ENCODE results near the gene TNFSF9. TPM values are rescaled to one million over a fixed set of nuclear protein-coding genes. Genes with fewer than 3 reads are reported as not detected.
A peak's percentile ranks its signal among the peaks of the same experiment; 100 is the strongest.

Gene TNFSF9
- total RNA-seq, 2 experiments from 2014 or later, result 20.9 to 22.3 TPM

DNA sequence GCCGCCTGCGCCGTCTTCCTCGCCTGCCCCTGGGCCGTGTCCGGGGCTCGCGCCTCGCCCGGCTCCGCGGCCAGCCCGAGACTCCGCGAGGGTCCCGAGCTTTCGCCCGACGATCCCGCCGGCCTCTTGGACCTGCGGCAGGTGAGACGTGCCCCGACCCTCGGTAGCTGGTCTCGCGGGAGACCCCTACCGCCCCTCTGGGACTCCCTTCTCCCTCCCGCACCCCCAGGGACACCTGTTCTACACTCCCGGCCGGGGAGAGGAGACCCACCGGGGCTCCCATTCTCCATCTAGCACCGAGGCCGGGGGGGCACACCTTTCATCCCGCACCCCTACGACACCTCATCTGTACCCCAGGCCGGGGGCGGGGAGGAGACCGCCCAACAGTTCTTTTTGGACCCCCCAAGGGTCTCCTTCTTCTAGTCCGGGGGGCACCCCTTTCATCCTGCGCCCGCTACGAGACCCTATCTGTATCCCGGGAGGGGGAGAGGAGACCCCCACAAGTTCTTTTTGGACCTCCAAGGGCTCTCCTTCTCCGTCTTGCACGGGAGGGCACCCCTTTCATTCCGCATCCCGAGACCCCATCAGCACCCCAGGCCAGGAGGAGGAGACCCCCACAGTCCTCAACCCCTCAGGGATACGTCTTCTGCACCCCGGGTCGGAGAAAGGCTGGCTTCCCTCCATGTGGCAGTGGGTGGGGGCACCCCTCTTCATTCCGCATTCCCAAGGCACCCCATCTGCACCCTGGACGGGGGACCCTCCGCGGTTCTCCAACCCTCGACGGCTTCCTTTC is 533 bp downstream of the TNFSF9 start:
- Histone ChIP-seq H3K27ac (ENCODE audit: low read depth, low read length, poor library complexity, severe bottlenecking) (peak overlapping the region; percentile 91), H3K9me3 (ENCODE audit: low read length) (no peaks in the 10 kb centered on the region), H2AFZ (ENCODE audit: low read length) (no peak overlapping the region), H3K4me3 (ENCODE audit: low read depth, low read length, poor library complexity, severe bottlenecking) (peak overlapping the region; percentile 91), H3K4me1 (ENCODE audit: insufficient read depth, low read length, poor library complexity, severe bottlenecking) (peaks cover 63% of the 10 kb centered on the region), H3K9me2 (ENCODE audit: insufficient read depth, low read length) (no peaks in the 10 kb centered on the region), H3K36me3 (ENCODE audit: insufficient read depth, low read length) (peaks cover 18% of the 10 kb centered on the region), H4K20me1 (ENCODE audit: insufficient read depth, low read length) (peaks cover 14% of the 10 kb centered on the region; the same call in 1 of the 2 replicates), H3K4me2 (ENCODE audit: low read length) (peak overlapping the region; percentile 80), H3K79me2 (ENCODE audit: insufficient read depth, low read depth, low read length) (peaks cover 32% of the 10 kb centered on the region)
- no peak for DNase-seq (ENCODE audit: low spot score)
- TF ChIP-seq CTCF (conservative IDR thresholded peaks at IDR 0.05; ENCODE audit: low read length), result no peak
- TF ChIP-seq EZH2phosphoT487 (IDR thresholded peaks at IDR 0.05; ENCODE audit: borderline replicate concordance, low read depth, low read length), result no peak
- POLR2A ChIA-PET, result interaction anchor here (0.8 to 1.3 kb wide), 5 partner anchors 14 to 71 kb away, joined by 3 to 8 read pairs (median 4); no protein-coding TSS in a partner anchor
- CTCF ChIA-PET (ENCODE audit: unreplicated experiment), result interaction anchor here (0.6 kb wide), 1 partner anchor 247 kb away, joined by 3 read pairs; no protein-coding TSS in a partner anchor
- intact Hi-C loops (cut with micrococcal nuclease; ENCODE audit: unreplicated experiment), result loop anchor here (1.0 kb wide), 1 partner anchor 59 kb away; no protein-coding TSS in a partner anchor
- no TSS peak for BruUV-seq (replicated peaks)

GRCh38 chr19:6531956-6532243 is 1.1 kb downstream of the TNFSF9 start:
- intact Hi-C loops (cut with micrococcal nuclease; ENCODE audit: unreplicated experiment), result loop anchor here (1.0 kb wide), 1 partner anchor 58 kb away; no protein-coding TSS in a partner anchor
- H3K4me1 ChIP-seq (ENCODE audit: insufficient read depth, low read length, poor library complexity, severe bottlenecking), result peaks cover 63% of the 10 kb centered on the region
- peaks cover 14% of the 10 kb centered on the region; the same call in 1 of the 2 replicates for H4K20me1 ChIP-seq (ENCODE audit: insufficient read depth, low read length)
- H3K4me3 ChIP-seq (ENCODE audit: low read depth, low read length, poor library complexity, severe bottlenecking), result peak overlapping the region; percentile 91
- peak; percentile 40 for DNase-seq (ENCODE audit: low spot score)
- H2AFZ ChIP-seq (ENCODE audit: low read length), result no peak overlapping the region
- H3K79me2 ChIP-seq (ENCODE audit: insufficient read depth, low read depth, low read length), result peaks cover 33% of the 10 kb centered on the region
- BruUV-seq (replicated peaks), result no TSS peak
- peaks cover 24% of the 10 kb centered on the region for H3K36me3 ChIP-seq (ENCODE audit: insufficient read depth, low read length)
- H3K9me3 ChIP-seq (ENCODE audit: low read length), result peaks cover under 1% of the 10 kb centered on the region; the same call in 1 of the 2 replicates
- peak overlapping the region; percentile 91 for H3K27ac ChIP-seq (ENCODE audit: low read depth, low read length, poor library complexity, severe bottlenecking)
- no peaks in the 10 kb centered on the region for H3K9me2 ChIP-seq (ENCODE audit: insufficient read depth, low read length)
- ChIA-PET POLR2A (interaction anchor here (1.1 kb wide), 1 partner anchor 15 kb away, joined by 4 read pairs; no protein-coding TSS in a partner anchor), CTCF (ENCODE audit: unreplicated experiment) (no interaction called here)
- TF ChIP-seq EZH2phosphoT487 (IDR thresholded peaks at IDR 0.05; ENCODE audit: borderline replicate concordance, low read depth, low read length), result no peak
- H3K4me2 ChIP-seq (ENCODE audit: low read length), result peak overlapping the region; percentile 80

- BruUV-seq (replicated peaks), result TSS peak; percentile 80
- H3K4me2 ChIP-seq (ENCODE audit: low read length), result peak overlapping the region; percentile 80
- peaks cover 38% of the 10 kb centered on the region for H3K79me2 ChIP-seq (ENCODE audit: insufficient read depth, low read depth, low read length)
- CTCF ChIA-PET (ENCODE audit: unreplicated experiment), result no interaction called here
- DNase-seq (ENCODE audit: low spot score), result peak; percentile 78
- peaks cover 63% of the 10 kb centered on the region for H3K4me1 ChIP-seq (ENCODE audit: insufficient read depth, low read length, poor library complexity, severe bottlenecking)
- POLR2A ChIA-PET, result interaction anchor here (0.9 to 1.2 kb wide), 3 partner anchors 15 to 70 kb away, joined by 3 to 4 read pairs (median 3); no protein-coding TSS in a partner anchor
- peaks cover 29% of the 10 kb centered on the region for H3K36me3 ChIP-seq (ENCODE audit: insufficient read depth, low read length)
- H3K27ac ChIP-seq (ENCODE audit: low read depth, low read length, poor library complexity, severe bottlenecking), result peak overlapping the region; percentile 91
- no peaks in the 10 kb centered on the region for H3K9me2 ChIP-seq (ENCODE audit: insufficient read depth, low read length)
- H3K4me3 ChIP-seq (ENCODE audit: low read depth, low read length, poor library complexity, severe bottlenecking), result peak overlapping the region; percentile 91
- H4K20me1 ChIP-seq (ENCODE audit: insufficient read depth, low read length), result peaks cover 14% of the 10 kb centered on the region; the same call in 1 of the 2 replicates
- TF ChIP-seq CTCF (conservative IDR thresholded peaks at IDR 0.05; ENCODE audit: low read length) (no peak), EZH2phosphoT487 (IDR thresholded peaks at IDR 0.05; ENCODE audit: borderline replicate concordance, low read depth, low read length) (no peak)
- H2AFZ ChIP-seq (ENCODE audit: low read length), result no peak overlapping the region
- H3K9me3 ChIP-seq (ENCODE audit: low read length), result peaks cover 6% of the 10 kb centered on the region; the same call in 1 of the 2 replicates
- intact Hi-C loops (cut with micrococcal nuclease; ENCODE audit: unreplicated experiment), result no loop called here
Measured at GRCh38 chr19:6532244-6532999, 1.6 kb downstream of the TNFSF9 start.
